Breast epithelium (tissue), 4 donors: ENCODE results near the gene CNDP1. TPM values are rescaled to one million over a fixed set of nuclear protein-coding genes. Genes with fewer than 3 reads are reported as not detected.

Experiments
- DNase-seq, 2 donors: peaks; one replicate each; pipeline ENCODE4 v3.0.0-alpha.2; 2019; ENCODE audit warnings: low spot score in 2 of 2
- H3K27ac ChIP-seq, 2 donors: fragments of 200-600 bp; sonication (generic) in 1 of 2; one replicate each; pipeline ENCODE4 v1.5.1; 2016 to 2019; ENCODE audit warnings: mild to moderate bottlenecking in 1 of 2
- H3K27me3 ChIP-seq, 2 donors: fragments of 200-600 bp; sonication (generic) in 1 of 2; one replicate each; pipeline versions ENCODE4 v1.5.1 to v1.6.0; 2017 to 2019; ENCODE audit warnings: control low read depth in 1 of 2, mild to moderate bottlenecking in 1 of 2
- H3K36me3 ChIP-seq: fragments of 200-600 bp; one replicate; pipeline ENCODE4 v1.5.1; 2019
- H3K4me1 ChIP-seq, 2 donors: fragments of 200-600 bp; sonication (generic); one replicate each; pipeline ENCODE4 v1.5.1; 2016 to 2019; ENCODE audit warnings: control low read depth in 1 of 2
- H3K4me3 ChIP-seq, 3 donors: fragments of 200-600 bp; sonication (generic); 1 replicate in 2 of 3; 2 replicates in 1 of 3; pipeline ENCODE4 v1.5.1; 2016 to 2019; ENCODE audit warnings: mild to moderate bottlenecking in 3 of 3, moderate library complexity in 2 of 3
- H3K9me3 ChIP-seq, 2 donors: fragments of 200-600 bp; sonication (generic) in 1 of 2; one replicate each; pipeline ENCODE4 v1.5.1; 2016 to 2019; ENCODE audit warnings: control low read depth in 1 of 2
- CTCF ChIP-seq, 3 donors: fragments of 450-650 bp; IDR thresholded peaks; one replicate each; pipeline ENCODE4 v1.5.1; 2016 to 2017; ENCODE audit warnings: antibody characterized with exemption in 3 of 3, mild to moderate bottlenecking in 3 of 3, moderate library complexity in 3 of 3
- POLR2A ChIP-seq: fragments of 450-650 bp; IDR thresholded peaks from one replicate; pipeline ENCODE4 v1.6.1; 2016; ENCODE audit warnings: antibody characterized with exemption, mild to moderate bottlenecking, moderate library complexity
- POLR2AphosphoS5 ChIP-seq, 3 donors: sonication (generic); formaldehyde crosslinking; IDR thresholded peaks; one replicate each; pipeline ENCODE4 v1.6.1; 2017; ENCODE audit warnings: antibody characterized with exemption in 3 of 3
- intact Hi-C: fragments of 100-400 bp; cut with DNase I; formaldehyde crosslinking; loops from one replicate; pipeline ENCODE4 v1.15.1; 2023; ENCODE audit warnings: low total_unique reads
- total RNA-seq, 3 donors: library from RNA; depleted of rRNA; stranded (reverse); fragments of >200 nt; gene quantifications; one replicate each; pipeline ENCODE4 v1.1.0, GENCODE V29; 2016

CNDP1 gene
- total RNA-seq, 3 donors from 2014 or later = 0.33 TPM; not detected in 2

DNA sequence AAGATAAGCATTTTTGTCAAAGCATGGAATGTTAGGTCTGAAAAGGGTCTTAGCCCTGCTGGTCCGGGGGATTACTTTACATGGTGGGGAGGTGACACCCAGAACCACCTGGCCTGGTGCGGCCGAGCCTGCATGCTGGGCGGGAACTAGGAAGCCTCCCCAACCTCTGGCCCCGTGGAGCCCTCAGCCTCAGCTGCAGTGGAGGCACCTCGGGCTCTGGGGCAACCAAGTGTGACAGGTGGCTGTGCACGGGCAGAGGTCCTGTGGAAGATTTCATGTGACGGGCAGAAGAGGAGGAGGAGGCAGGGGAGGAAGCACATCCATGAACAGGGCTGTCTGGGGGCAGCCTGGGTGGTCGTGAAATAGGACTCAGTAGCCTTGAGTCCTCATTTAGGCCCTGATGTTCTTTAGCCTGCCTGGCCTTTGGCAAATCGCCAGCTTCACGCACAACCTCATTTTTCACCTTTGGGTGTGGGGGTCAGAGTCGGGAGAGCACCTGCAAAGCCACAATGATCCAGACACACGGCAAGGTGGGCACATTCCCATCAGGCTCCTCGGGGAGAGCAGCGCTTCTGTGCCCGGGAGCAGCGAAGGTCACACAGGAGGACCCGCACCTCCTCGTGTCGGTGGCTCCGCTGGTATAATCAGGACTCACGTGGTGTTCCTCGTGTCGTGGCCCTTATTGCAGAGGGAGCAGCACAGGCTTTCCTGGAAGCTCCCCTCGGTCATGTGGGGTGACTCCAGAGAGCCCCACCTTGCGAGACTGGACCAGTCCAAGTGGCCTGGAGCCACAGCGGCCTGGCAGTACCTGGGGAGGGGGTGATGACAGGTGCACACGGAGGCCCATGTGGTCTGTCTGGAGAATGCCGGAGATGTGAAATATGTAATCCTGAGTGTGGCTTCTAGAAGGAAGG is 24.2 kb upstream of the CNDP1 start:
- no peak overlapping the region for H3K4me3 ChIP-seq
- DNase-seq = peak in 1 of 2 donors; percentile 7
- H3K27ac ChIP-seq = no peak overlapping the region
- no peaks in the 10 kb centered on the region for H3K9me3 ChIP-seq
- H3K27me3 ChIP-seq = no peaks in the 10 kb centered on the region
- no peak for TF ChIP-seq CTCF (IDR thresholded peaks at IDR 0.05)
- no peak for TF ChIP-seq POLR2AphosphoS5 (IDR thresholded peaks at IDR 0.05)
- TF ChIP-seq POLR2A = no peak
- H3K4me1 ChIP-seq = no peaks in the 10 kb centered on the region
- intact Hi-C loops = no loop called here
- peaks cover 7% of the 10 kb centered on the region for H3K36me3 ChIP-seq

DNA sequence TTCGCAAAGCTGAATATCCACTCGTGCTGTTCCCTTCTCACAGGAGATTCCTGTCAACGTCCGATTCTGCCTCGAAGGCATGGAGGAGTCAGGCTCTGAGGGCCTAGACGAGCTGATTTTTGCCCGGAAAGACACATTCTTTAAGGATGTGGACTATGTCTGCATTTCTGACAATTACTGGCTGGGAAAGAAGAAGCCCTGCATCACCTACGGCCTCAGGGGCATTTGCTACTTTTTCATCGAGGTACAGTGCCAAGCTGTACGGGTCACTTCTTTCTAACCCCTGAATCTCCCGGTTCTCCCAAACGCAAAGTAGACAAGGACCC is 23.6 kb upstream of the CNDP1 start:
- H3K4me1 ChIP-seq = no peaks in the 10 kb centered on the region
- no peak overlapping the region for H3K27ac ChIP-seq
- H3K36me3 ChIP-seq = peaks cover 7% of the 10 kb centered on the region
- no peak overlapping the region for H3K4me3 ChIP-seq
- no peaks in the 10 kb centered on the region for H3K9me3 ChIP-seq
- TF ChIP-seq POLR2A (no peak), CTCF (IDR thresholded peaks at IDR 0.05) (no peak), POLR2AphosphoS5 (IDR thresholded peaks at IDR 0.05) (no peak)
- H3K27me3 ChIP-seq = no peaks in the 10 kb centered on the region
- DNase-seq = no peak
- intact Hi-C loops = no loop called here

- peaks cover 7% of the 10 kb centered on the region for H3K36me3 ChIP-seq
- H3K27ac ChIP-seq = no peak overlapping the region
- H3K4me3 ChIP-seq = no peak overlapping the region
- TF ChIP-seq POLR2A = no peak
- TF ChIP-seq CTCF (IDR thresholded peaks at IDR 0.05) = no peak
- no peak for TF ChIP-seq POLR2AphosphoS5 (IDR thresholded peaks at IDR 0.05)
- H3K4me1 ChIP-seq = no peaks in the 10 kb centered on the region
- no peak for DNase-seq
- intact Hi-C loops = no loop called here
- no peaks in the 10 kb centered on the region for H3K27me3 ChIP-seq
- no peaks in the 10 kb centered on the region for H3K9me3 ChIP-seq
Measured at GRCh38 chr18:74511823-74512222, 22.5 kb upstream of the CNDP1 start.

DNA sequence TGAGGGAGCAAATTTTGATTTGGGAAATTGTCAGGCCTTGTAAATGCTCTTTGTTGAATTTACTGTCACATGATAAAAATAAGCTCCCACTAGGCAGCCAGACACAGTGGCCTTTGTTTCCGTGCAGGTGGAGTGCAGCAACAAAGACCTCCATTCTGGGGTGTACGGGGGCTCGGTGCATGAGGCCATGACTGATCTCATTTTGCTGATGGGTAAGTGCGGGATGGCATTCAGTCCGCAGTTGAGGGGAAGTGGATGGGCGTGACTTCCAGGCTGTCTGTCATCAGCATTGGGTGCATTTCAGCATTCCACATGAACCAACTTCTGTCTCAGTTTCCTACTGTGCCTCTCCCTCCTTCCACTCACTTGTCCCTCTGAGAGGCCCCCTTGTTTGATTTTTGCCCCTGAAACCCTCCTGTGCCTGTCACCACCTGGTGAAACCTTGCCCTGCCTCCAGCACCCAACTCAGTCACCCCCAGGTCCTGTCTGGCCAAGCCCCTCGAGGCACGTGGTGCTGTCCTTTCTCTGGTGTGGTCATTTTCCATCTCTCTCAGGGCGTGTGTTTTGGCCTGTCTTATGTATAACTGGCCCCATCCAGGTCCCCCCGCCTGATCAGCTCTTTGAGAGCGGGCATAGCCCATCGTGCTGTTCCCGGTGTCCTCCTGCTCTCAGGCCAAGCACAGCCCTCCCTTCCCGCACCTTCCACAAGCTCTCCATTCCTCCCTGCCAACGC is 21.8 kb upstream of the CNDP1 start:
- Histone ChIP-seq H3K9me3 (no peaks in the 10 kb centered on the region), H3K4me3 (no peak overlapping the region), H3K27ac (no peak overlapping the region), H3K36me3 (peaks cover 7% of the 10 kb centered on the region), H3K27me3 (no peaks in the 10 kb centered on the region), H3K4me1 (no peaks in the 10 kb centered on the region)
- no peak for DNase-seq
- TF ChIP-seq POLR2A (no peak), POLR2AphosphoS5 (IDR thresholded peaks at IDR 0.05) (no peak), CTCF (IDR thresholded peaks at IDR 0.05) (no peak)
- intact Hi-C loops = no loop called here
